Right forelimb (tissue), 1 donor: ENCODE data around the gene SNRPE.
"Not testable (repeated sequence)": the region's sequence is repeated elsewhere in the genome, so short reads cannot be mapped to it uniquely, and the experiment has no call there.

Experiments used
- DNase-seq: peaks from one replicate; pipeline ENCODE4 v3.0.0-alpha.2; 2018

The SNRPE gene

GRCh38 chr1:203861379-203862184, at the start of gene SNRPE:
Gene SNRPE, plus strand, starts transcription at chr1:203861599. Its CDS starts 61 bp downstream, at chr1:203861660.
- peak; percentile 99 for DNase-seq

GRCh38 chr1:203813581-203814341, 47.6 kb upstream of the SNRPE start:
- DNase-seq, result no peak

- no peak for DNase-seq
Measured at GRCh38 chr1:203818399-203818798, 43.0 kb upstream of the SNRPE start.

- DNase-seq, result no peak
Measured at GRCh38 chr1:203823306-203823705, 38.1 kb upstream of the SNRPE start.

- DNase-seq, result no peak
Measured at GRCh38 chr1:203826175-203826574, 35.2 kb upstream of the SNRPE start.

GRCh38 chr1:203828002-203828401, 33.4 kb upstream of the SNRPE start:
- DNase-seq, result no peak

GRCh38 chr1:203828503-203828902, 32.9 kb upstream of the SNRPE start:
- no peak for DNase-seq

- not testable (repeated sequence) for DNase-seq
Measured at GRCh38 chr1:203829247-203829646, 32.2 kb upstream of the SNRPE start.

GRCh38 chr1:203835476-203835875, 25.9 kb upstream of the SNRPE start:
- DNase-seq, result no peak

GRCh38 chr1:203839081-203839480, 22.3 kb upstream of the SNRPE start:
- no peak for DNase-seq

- DNase-seq, result no peak
Measured at GRCh38 chr1:203840208-203840808, 21.1 kb upstream of the SNRPE start.

GRCh38 chr1:203842559-203842876, 18.9 kb upstream of the SNRPE start:
- no peak for DNase-seq

GRCh38 chr1:203843435-203843834, 18.0 kb upstream of the SNRPE start:
- DNase-seq, result no peak

GRCh38 chr1:203853112-203853511, 8.3 kb upstream of the SNRPE start:
- not testable (repeated sequence) for DNase-seq

GRCh38 chr1:203858055-203858454, 3.3 kb upstream of the SNRPE start:
- no peak for DNase-seq

GRCh38 chr1:203858975-203859374, 2.4 kb upstream of the SNRPE start:
- no peak for DNase-seq

GRCh38 chr1:203860396-203861025, 888 bp upstream of the SNRPE start:
- DNase-seq, result no peak

GRCh38 chr1:203867802-203868201, 6.4 kb downstream of the SNRPE start:
- no peak for DNase-seq

GRCh38 chr1:203870245-203870644, 8.8 kb downstream of the SNRPE start:
- DNase-seq, result no peak

- DNase-seq, result no peak
Measured at GRCh38 chr1:203871114-203871880, 9.9 kb downstream of the SNRPE start.

GRCh38 chr1:203873094-203873493, 11.7 kb downstream of the SNRPE start:
- no peak for DNase-seq

- no peak for DNase-seq
Measured at GRCh38 chr1:203878422-203878821, 17.0 kb downstream of the SNRPE start.

- DNase-seq, result no peak
Measured at GRCh38 chr1:203880606-203881005, 19.2 kb downstream of the SNRPE start.
